A172 (cell line): ENCODE results near the gene AK2. TPM values are rescaled to one million over a fixed set of nuclear protein-coding genes. Genes with fewer than 3 reads are reported as not detected.

Source experiments
- DNase-seq: peaks from one replicate; pipeline ENCODE4 v3.0.0-alpha.2; 2015; ENCODE audit warnings: low spot score
- total RNA-seq: library from RNA; depleted of rRNA; stranded (reverse); fragments of >200 nt; shearing (Covaris generic); gene quantifications from 2 replicates; pipeline ENCODE4 v1.2.3, GENCODE V29; 2014; rRNA removed

The AK2 gene
- total RNA-seq, 1 experiment from 2014 or later = 160 TPM

DNA sequence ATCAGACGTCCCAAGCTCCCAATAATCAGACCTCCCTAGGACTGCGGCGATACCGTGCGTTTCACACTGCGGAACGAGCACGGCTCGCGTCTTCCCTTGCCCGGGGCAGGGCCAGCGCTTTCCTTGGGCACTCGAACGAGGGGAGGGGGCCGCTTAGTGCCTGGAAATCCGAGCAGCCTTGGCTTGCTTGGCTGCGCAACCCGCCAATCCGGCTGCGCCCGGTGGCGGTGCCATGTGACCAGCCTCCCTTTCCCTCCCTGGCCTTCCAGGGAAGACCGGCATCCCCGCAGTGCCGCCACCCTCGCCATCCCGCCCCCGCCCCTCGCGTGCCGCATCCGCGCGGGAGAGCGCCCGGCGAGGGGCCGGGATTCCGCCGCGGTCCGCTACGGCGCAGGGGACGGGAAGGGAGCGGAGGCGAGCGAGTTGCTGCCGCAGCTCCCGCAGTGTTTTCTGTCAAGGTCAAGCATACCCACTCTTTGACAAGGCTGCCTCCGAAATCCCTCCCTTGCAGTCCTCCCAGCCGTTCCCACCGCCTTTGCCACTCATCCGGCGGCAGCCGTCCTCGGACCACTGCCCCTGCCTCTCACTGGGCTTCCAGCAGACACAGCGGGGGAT lies 63.8 kb downstream of the AK2 start:
- no peak for DNase-seq

DNA sequence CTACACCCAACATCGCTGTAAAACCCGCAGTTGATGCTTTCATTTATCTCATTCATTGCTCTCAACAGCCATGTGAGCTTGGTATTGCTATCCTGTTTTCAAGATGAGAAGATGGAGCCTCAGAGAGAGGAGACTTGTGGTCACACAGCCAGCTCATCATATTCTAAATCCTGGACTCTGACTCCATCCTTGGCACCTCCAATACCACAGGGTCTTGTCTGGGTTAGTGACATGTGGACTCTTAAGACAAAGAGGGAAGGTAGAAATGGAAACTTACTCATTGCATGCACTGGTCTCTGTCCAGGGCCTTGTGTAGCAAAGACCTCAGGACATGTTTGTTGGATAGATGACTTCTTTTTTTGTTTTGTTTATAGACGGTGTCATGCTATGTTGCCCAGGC lies 65.1 kb downstream of the AK2 start:
- DNase-seq = no peak

DNA sequence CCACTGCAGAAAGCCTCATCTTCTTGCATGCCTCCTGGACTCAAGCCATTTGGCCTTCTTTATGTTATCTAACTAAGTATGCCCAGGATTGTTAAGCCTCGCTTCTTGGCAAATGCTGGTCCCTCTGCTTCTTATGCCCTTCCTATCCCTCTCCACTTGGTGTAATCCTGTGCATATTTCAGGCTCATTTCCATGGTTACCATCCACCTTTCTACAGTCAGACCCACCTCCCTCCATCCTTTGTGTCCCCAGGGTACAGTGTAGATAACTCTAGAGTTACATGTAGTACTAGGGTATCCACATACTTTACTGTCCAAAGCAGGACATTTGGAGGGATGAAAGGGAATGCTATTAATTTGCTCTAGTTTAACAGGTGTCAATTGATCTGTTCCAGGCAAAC lies 65.5 kb downstream of the AK2 start:
- no peak for DNase-seq

DNA sequence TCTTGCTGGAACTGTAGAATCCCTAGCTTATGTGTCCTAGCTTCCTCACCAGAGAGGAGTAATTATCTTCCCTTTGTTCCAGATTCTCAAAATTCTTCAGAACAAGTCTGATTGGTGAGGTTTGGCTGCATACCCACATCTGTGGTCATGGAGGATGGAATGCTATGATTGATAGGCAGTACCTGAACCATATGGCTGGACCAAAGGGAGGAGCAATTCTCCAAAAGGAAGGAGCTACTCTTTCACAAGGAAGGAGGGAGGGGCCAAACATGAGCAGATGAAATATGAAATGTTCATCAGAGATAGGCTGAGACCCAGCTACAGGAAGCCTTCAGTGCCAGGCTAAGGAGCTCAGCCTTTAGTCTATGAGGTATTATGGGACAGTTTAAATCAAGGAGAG lies 67.1 kb downstream of the AK2 start:
- DNase-seq = no peak

DNA sequence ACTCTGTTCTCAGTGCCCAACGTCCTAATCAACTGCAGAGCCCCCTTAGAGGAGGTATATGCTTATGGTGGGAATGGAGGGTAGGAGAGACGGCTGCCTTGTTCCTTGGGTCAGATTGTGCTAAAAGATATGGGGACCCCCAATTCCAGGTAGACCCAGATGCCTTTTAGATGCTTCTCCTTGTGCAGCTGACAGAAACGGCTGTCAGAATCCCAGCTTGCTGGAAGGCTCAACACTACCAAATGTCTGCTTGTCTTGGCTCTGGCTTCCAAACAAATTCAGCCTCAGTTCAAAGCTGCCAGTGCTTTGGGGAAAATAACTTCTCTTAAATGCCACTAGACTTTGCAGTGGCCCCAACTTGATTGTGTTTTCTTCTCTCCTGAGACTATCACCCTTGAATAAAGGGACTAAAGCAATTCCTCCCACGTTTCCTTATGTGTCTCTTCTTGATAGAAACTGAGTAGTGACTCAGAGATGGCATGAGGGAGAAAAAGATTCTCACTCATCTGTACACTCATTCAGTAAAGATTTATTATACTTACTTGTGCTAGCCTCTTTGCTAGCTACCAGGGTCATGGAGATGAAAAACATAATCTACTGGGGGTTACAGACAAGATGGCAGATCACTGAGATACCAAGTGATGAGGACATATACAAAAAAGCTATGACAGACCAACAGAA lies 68.7 kb downstream of the AK2 start:
- DNase-seq = no peak

DNA sequence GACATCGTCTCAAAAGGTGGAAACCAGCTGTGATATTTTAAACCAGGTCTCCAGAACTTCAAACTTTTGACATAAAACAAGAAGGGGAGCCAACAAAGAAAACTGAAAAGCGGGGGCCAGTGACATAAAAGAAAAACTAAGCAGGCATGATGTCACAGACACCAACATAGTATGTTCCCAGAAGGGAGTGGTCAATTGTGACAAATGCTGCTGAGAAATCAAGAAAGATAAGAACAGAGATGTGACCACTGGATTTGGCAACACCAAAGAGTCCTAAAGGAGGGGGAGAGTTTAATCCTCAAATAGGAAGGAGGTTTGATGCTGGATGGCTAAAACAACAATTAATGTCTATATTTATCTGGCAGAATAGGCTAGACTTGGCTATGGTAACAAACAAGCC lies 69.8 kb downstream of the AK2 start:
- DNase-seq = no peak

DNA sequence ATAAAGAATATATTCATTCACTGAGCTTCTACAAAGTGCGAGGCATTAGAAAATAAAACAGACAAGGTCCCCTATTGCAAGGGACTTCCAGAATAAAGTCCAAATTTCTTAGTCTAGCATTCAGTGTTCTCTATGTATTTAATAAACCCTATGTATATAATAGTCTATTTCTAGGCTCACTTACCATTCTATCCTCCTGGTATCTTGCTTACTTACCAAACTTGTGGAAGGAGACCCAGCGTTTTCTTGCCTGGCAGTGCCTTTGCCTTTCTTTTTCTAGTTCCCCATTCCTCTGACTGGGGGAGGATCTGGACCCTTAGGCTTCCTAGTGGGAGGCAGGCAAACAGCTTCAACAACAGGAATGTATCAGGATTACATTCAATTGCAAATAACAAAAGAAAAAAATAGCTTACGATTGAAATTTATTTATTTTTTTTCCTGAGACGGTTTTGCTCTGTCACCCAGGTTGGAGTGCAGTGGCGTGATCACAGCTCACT lies 71.4 kb downstream of the AK2 start:
- no peak for DNase-seq

DNA sequence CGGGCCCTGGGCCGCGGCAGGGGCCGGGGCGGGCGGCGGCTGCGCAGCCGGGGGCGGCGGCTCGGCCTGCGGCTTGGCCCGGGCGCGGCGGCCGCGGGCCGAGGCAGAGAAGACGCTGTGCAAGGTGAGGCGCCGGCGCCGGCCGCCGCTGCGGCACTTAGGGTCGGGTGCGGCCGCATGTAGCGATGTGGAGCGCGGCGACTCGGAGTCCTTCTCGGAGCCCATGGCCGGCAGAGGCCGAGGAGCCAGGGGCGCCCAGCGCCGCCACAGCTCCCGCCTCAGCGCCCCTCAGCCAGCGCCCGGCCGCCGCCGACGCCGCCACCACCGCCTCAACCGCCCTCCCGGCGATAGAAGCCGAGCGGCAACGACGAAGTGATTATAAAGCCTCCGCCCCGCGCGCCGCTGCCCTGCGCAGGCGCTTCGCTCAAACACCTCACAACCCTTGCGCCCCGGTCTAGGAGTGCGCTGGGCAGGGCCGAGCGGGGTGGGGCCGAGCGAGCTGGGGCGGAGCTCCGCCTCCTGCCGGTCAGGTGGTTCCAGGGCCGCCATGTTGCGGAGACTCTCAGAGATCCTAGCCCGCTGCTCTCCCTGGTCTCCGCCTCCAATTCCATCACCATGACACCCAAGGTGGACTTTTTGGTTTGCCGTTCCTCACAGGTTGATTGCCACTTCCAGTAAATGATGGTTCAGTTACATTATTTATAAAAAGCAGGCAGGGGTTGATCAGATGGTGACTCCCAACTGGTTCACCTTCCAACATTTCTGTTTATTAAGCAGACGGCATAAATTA lies 72.0 kb downstream of the AK2 start, which contains the start of gene RNF19B:
Gene RNF19B (minus strand): TSS at position 349 of the 790 bp plus-strand sequence. CDS start 124 bp downstream, at position 225.
- DNase-seq = peak; percentile 82

DNA sequence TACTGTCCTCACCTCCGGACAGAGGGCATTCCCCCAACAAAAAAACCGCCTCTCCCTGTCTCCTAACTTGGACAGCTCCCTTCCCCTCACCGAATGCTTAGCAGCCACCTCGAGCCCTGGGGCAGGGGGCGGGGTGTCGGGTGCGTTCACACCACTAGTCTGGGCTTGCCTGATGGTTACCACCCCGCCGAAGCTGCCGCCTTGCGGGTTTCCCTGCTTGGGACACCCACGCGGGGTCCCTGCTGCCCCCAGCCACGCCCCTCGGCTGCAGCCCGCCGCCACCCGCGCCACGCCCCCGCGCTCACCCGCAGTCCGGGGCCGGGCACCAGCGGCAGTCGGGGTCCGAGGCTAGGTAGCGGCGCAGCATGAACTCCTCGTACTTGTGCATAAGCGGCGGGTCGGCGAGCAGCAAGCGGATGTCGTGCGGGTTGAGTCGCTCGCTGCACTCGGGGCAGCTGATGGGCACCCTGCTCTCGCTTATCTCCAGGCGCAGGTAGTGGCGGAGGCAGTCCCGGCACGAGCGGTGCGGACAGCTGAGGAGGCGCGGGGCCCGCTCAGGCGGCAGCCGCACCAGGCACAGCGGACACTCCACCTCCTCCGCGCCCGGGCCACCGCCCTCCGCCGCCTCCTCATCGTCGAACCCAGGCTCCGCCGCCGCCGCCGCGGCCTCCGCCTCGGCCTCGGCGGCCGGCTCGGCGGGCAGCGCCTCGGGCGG lies 72.8 kb downstream of the AK2 start:
- DNase-seq = peak; percentile 34

DNA sequence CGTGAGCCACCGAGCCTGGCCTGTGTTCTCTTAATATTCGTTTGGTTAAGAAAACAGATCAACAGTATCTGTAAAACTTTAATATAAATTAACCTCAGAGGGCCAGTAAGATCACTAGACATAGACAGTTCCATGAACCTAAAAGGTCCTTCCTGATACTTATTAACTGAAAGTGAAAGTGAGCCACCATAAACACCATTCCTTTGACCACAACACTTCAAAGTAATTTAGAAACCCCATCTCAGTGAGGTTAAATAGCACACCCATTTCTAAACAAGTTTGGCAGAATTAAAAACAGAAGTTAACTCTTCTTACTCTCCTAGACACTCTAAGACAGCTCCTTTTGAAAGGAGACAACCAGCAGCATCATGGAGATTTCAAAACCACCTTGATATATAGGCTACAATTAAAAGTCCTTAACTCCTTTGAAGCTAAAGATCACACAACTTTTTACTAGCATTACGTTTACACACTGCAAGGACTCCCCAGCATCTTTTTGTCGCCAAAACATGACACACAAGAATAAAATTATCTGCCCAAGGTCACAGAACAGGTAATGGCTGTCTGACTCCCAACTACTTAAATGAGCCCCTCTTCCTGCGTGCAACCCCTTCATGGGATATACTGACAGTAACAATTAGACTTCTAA lies 74.3 kb downstream of the AK2 start:
- DNase-seq = no peak

DNA sequence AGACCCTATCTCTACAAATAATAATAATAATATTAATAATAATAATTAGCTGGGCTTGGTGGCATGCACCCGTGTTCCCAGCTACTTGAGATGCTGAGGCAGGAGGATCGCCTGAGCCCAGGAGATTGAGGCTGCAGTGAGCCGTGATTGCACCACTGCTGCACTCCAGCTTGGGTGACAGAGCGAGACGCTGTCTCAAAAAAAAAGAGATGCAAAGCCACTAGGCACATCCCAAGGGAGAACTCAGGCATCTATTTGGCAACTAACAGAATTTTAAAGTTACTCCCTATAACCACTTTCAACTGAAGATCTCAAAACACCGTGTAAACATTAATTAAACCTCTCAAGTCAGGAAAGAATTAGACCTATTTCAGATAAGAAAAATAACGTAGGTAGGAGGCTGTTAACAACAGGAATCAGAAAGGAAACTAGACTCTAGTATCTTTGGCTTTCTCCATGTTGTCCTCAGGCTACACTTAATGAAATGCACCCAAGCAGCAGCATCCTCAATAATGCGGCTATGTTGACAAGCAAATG lies 75.8 kb downstream of the AK2 start:
- no peak for DNase-seq

DNA sequence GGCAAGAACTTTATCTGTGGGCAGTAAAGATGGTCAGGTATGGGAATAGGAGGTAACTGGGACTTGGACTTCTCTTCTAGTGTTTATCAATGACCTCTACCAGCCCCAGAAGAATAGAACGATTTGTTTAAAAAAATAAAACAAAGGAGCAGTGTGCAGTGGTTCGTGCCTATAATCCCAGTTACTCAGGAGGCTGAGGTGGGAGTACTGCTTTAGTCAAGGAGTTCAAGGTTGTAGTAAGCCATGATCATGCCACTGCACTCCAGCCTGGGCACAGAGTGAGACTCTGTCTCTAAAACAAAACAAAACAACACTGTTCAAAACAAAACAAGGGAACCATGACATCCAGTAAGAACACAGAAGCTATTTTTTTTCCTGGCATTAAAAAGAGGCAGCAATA lies 76.3 kb downstream of the AK2 start:
- no peak for DNase-seq

DNA sequence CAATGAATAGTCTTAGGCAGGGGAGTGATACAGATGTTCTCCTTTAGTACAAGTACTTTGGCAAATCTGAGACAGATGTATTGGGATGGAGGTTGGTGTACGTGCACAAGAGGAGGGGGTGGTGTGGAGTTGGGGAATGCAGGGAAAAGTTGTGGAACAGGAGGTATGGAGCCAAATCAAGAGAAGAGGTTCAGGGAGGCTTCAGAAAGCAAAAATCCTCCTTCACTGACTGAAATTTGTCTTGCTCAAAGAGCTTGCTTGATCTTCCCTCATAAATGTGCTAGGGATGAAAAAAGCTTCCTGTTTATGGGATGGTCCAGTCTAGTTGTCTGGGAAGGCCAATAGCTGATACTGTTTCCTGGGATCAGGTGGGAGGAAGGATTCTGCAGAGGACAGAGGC lies 77.9 kb downstream of the AK2 start:
- no peak for DNase-seq

Other genes with a start within 250 kb of the AK2 start
- gene YARS1, start 219.5 kb downstream of the AK2 start, total RNA-seq = 63.4 and 79.1 TPM in 2 replicates
- 20.0 and 20.4 TPM in 2 replicates for gene S100PBP, start 219.2 kb downstream of the AK2 start, total RNA-seq
- gene FNDC5, start 166.0 kb downstream of the AK2 start, total RNA-seq = 0.41 TPM in 1 of 2 replicates, not detected in the other
- not detected in 2 replicates for gene HPCA, start 150.4 kb downstream of the AK2 start, total RNA-seq
- 47.5 and 76.9 TPM in 2 replicates for gene TMEM54, start 135.5 kb downstream of the AK2 start, total RNA-seq
- 7.4 and 7.9 TPM in 2 replicates for gene RNF19B, start 72.1 kb downstream of the AK2 start, total RNA-seq
- gene AZIN2, start 44.3 kb upstream of the AK2 start, total RNA-seq = 0.74 and 2.7 TPM in 2 replicates
- 1.00 and 1.4 TPM in 2 replicates for gene TRIM62, start 145.2 kb upstream of the AK2 start, total RNA-seq
- gene ZNF362, start 219.6 kb upstream of the AK2 start, total RNA-seq = 3.5 and 10.5 TPM in 2 replicates